Smooth muscle cell (in vitro differentiated cells): Measurements from ENCODE around the gene ZIM2. TPM values are rescaled to one million over a fixed set of nuclear protein-coding genes. Genes with fewer than 3 reads are reported as not detected.

Source experiments
- DNase-seq: peaks from one replicate; lab custom pipeline; 2025; ENCODE audit not compliant: unreplicated experiment; lab: John Stamatoyannopoulos, UW
- H2AFZ ChIP-seq: fragments of 200-600 bp; sonication (generic); 2 replicates; pipeline ENCODE4 v1.6.0; 2016; ENCODE audit warnings: antibody characterized with exemption, low read depth, mild to moderate bottlenecking
- H3F3A ChIP-seq: fragments of 200-600 bp; sonication (generic); 2 replicates; pipeline ENCODE4 v1.6.0; 2017; ENCODE audit warnings: antibody characterized with exemption, low read depth
- H3K27ac ChIP-seq: fragments of 200-600 bp; sonication (generic); 2 replicates; pipeline ENCODE4 v1.5.1; 2016; ENCODE audit warnings: low read depth, mild to moderate bottlenecking
- H3K27me3 ChIP-seq: fragments of 200-600 bp; sonication (generic); 2 replicates; pipeline ENCODE4 v1.6.1; 2016; ENCODE audit warnings: low read depth, mild to moderate bottlenecking
- H3K36me3 ChIP-seq: fragments of 200-600 bp; sonication (generic); 2 replicates; pipeline ENCODE4 v1.5.1; 2016; ENCODE audit warnings: low read depth
- H3K4me1 ChIP-seq: fragments of 200-600 bp; sonication (generic); 2 replicates; pipeline ENCODE4 v1.5.1; 2016; ENCODE audit warnings: low read depth
- H3K4me2 ChIP-seq: fragments of 200-600 bp; sonication (generic); 2 replicates; pipeline ENCODE4 v1.6.0; 2016; ENCODE audit warnings: mild to moderate bottlenecking
- H3K4me3 ChIP-seq: fragments of 200-600 bp; sonication (generic); 2 replicates; pipeline ENCODE4 v1.5.1; 2016; ENCODE audit warnings: mild to moderate bottlenecking
- H3K79me2 ChIP-seq: fragments of 200-600 bp; sonication (generic); 2 replicates; pipeline ENCODE4 v1.6.0; 2016; ENCODE audit warnings: low read depth, mild to moderate bottlenecking
- H3K9ac ChIP-seq: fragments of 200-600 bp; sonication (generic); 2 replicates; pipeline ENCODE4 v1.6.0; 2016; ENCODE audit warnings: low read depth
- H3K9me3 ChIP-seq: fragments of 200-600 bp; sonication (generic); replicated peaks from 2 replicates; pipeline ENCODE4 v1.5.1; 2016; ENCODE audit warnings: low read depth
- H4K20me1 ChIP-seq: fragments of 200-600 bp; sonication (generic); 2 replicates; pipeline ENCODE4 v1.6.0; 2016; ENCODE audit warnings: low read depth
- CTCF ChIP-seq: fragments of 200-600 bp; sonication (generic); IDR thresholded peaks from 2 replicates; pipeline ENCODE4 v1.5.1; 2017; ENCODE audit warnings: borderline replicate concordance, mild to moderate bottlenecking, antibody characterized with exemption; ENCODE audit not compliant: insufficient read depth, poor library complexity, severe bottlenecking
- WGBS: methylation state at CpG from one replicate; pipeline ENCODE4 v1.1.7; 2016; ENCODE audit warnings: low lambda C conversion rate; 5-methylcytosine and 5-hydroxymethylcytosine counted together
- polyA plus RNA-seq: library from polyadenylated mRNA; unstranded; fragments of >200 nt; fragmentation: Nextera tagmentation; extraction: Ambion mirVana; gene quantifications from 2 replicates; pipeline ENCODE4 v1.2.1, GENCODE V29; 2016
- total RNA-seq: library from RNA; depleted of rRNA; stranded (reverse); fragments of >200 nt; gene quantifications from 2 replicates; pipeline ENCODE4 v1.2.3, GENCODE V29; 2014

The ZIM2 gene
- total and polyA plus RNA-seq, 2 experiments from 2014 or later = not detected

DNA sequence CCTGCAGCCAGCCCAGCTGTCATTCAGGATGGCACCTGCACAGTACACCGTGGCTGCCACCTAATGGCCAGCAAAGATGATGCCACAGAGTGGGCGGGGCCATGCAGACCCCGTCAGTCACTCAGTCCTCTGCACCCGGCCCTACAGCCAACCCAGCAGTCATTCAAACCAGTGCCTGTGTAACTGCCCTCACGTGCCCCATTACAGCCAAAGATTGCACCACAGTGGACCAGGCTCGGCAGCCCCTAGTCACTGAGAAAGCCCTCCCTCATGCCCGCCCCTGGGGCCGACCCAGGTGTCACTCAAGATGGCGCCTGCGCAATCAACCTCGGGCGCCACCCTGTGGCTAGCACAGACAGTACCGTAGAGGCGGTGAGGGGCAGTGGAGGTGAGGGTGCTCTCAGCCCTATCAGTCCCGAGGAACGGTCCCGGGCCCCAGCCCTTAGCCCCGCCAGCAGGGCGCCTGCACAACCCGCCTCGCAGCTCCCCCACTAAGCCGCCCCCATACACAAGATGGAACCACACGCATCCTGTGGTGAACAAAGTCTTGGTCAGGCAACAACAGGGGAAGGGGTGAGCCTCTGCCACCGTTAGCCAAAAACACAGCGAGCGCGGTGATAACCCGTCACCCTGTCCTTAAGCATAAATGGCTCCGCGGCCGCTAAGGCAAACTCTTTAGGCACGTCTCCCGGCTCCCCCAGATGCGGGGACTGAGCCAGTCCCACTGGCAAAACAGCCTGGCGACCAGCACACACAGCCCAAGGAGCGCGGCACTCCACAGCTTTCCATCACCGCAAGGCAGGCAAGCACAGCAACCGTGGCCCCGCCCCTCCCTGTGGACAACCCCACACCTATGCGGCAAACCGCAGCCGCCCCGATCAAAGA is 2.3 kb downstream of the ZIM2 start:
- H3K9ac ChIP-seq = no peak overlapping the region
- no peak for DNase-seq
- H3K79me2 ChIP-seq = no peaks in the 10 kb centered on the region
- H4K20me1 ChIP-seq = no peaks in the 10 kb centered on the region
- no peak overlapping the region for H2AFZ ChIP-seq
- WGBS = 94% methylated on average over 40 of the region's 44 CpGs
- H3K4me1 ChIP-seq = no peaks in the 10 kb centered on the region
- H3F3A ChIP-seq = no peaks in the 10 kb centered on the region
- H3K27ac ChIP-seq = no peak overlapping the region
- H3K9me3 ChIP-seq = peaks cover 6% of the 10 kb centered on the region
- no peaks in the 10 kb centered on the region for H3K36me3 ChIP-seq
- H3K4me3 ChIP-seq = no peak overlapping the region
- no peaks in the 10 kb centered on the region for H3K27me3 ChIP-seq
- TF ChIP-seq CTCF = no peak
- H3K4me2 ChIP-seq = no peak overlapping the region

GRCh38 chr19:56837492-56838023 is 3.0 kb downstream of the ZIM2 start:
- Histone ChIP-seq H3K27ac (no peak overlapping the region), H3K4me1 (no peaks in the 10 kb centered on the region), H4K20me1 (no peaks in the 10 kb centered on the region), H3K9ac (no peak overlapping the region), H3K4me2 (no peak overlapping the region), H3K36me3 (no peaks in the 10 kb centered on the region), H3K79me2 (no peaks in the 10 kb centered on the region), H3F3A (no peaks in the 10 kb centered on the region), H3K4me3 (no peak overlapping the region), H3K27me3 (no peaks in the 10 kb centered on the region), H3K9me3 (peaks cover 11% of the 10 kb centered on the region), H2AFZ (no peak overlapping the region)
- 86% methylated on average over 25 of the region's 25 CpGs for WGBS
- no peak for DNase-seq
- no peak for TF ChIP-seq CTCF

GRCh38 chr19:56837004-56837403 is 3.5 kb downstream of the ZIM2 start:
- no peak overlapping the region for H3K4me2 ChIP-seq
- no peak overlapping the region for H2AFZ ChIP-seq
- TF ChIP-seq CTCF = no peak
- no peak overlapping the region for H3K4me3 ChIP-seq
- no peaks in the 10 kb centered on the region for H3K4me1 ChIP-seq
- H3K36me3 ChIP-seq = no peaks in the 10 kb centered on the region
- 89% methylated on average over 6 of the region's 6 CpGs for WGBS
- H3K27ac ChIP-seq = no peak overlapping the region
- no peak for DNase-seq
- H3K79me2 ChIP-seq = no peaks in the 10 kb centered on the region
- H4K20me1 ChIP-seq = no peaks in the 10 kb centered on the region
- H3K9ac ChIP-seq = no peak overlapping the region
- H3F3A ChIP-seq = no peaks in the 10 kb centered on the region
- peaks cover 11% of the 10 kb centered on the region for H3K9me3 ChIP-seq
- H3K27me3 ChIP-seq = no peaks in the 10 kb centered on the region

DNA sequence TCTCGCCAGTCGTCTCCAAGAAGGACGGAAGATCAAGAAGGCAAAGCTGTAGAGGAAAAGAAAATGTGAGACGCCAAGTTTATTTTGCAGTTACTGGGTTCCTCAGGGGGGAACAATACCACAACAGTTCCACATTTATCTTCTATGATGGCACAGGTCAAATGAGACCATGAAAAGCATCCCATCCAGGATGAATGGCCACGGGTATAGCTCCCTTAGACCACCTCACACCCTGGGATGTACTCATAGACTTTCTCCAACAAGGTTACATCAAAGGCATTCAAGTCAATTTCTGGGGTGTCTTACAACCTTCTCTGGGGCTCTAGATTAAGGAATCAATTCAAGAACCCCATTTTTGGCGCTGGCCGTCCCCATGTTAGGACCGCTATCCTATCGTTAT is 4.5 kb downstream of the ZIM2 start:
- no peaks in the 10 kb centered on the region for H3F3A ChIP-seq
- no peaks in the 10 kb centered on the region for H3K27me3 ChIP-seq
- H3K9ac ChIP-seq = no peak overlapping the region
- H3K27ac ChIP-seq = no peak overlapping the region
- H3K4me1 ChIP-seq = no peaks in the 10 kb centered on the region
- no peak for TF ChIP-seq CTCF
- no peaks in the 10 kb centered on the region for H4K20me1 ChIP-seq
- no peak overlapping the region for H3K4me2 ChIP-seq
- no peak overlapping the region for H2AFZ ChIP-seq
- WGBS = 85% methylated on average over 9 of the region's 9 CpGs
- no peaks in the 10 kb centered on the region for H3K36me3 ChIP-seq
- no peak for DNase-seq
- H3K9me3 ChIP-seq = peaks cover 17% of the 10 kb centered on the region
- no peak overlapping the region for H3K4me3 ChIP-seq
- no peaks in the 10 kb centered on the region for H3K79me2 ChIP-seq
